ENCODE results near the gene GSTM2.
"Not testable (repeated sequence)": the region's sequence is repeated elsewhere in the genome, so short reads cannot be mapped to it uniquely, and the experiment has no call there.

Gene GSTM2

GRCh38 chr1:109644670-109645069 lies 23.2 kb upstream of the GSTM2 start:
- no peak for DNase-seq (ENCODE audit: low spot score)

DNA sequence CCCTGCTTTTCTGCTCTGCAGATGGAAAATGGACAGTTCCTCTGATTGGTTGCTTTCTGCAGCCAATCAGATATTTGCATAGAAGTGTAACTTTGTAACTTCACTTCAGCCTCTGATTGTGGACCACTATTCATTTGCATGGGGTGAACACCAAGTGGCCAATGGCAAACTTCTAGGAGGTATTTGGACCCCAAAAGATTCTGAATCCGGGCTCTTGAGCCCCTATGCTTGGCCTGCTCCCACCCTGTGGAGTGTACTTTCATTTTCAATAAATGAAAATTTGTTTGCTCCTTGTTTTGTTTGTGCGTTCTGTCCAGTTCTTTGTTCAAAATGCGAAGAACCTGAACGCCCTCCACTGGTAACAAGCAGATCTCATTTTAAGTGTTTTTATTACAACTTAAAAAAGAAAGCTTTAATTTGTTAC lies 18.4 kb upstream of the GSTM2 start:
- DNase-seq (ENCODE audit: low spot score), result no peak

GRCh38 chr1:109650609-109651008 lies 17.2 kb upstream of the GSTM2 start:
- DNase-seq (ENCODE audit: low spot score), result no peak

DNA sequence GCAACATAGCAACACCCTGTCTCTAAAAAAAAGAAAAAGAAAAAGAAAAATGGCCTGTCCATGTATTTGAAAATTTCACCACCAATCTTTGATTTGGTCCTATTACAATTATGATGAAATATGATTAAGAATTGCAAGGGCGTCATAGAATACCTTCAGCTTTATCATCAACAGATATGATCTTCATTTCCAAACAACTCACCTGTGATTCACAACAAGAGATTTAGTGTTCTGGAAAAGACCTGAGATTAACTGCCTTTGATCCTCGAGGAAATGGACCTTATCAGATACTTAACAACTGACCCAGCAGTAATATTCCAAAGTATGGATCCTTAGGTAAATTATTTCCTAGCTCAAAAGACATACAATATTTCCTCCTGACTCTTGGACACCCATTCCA lies 15.5 kb upstream of the GSTM2 start:
- no peak for DNase-seq (ENCODE audit: low spot score)

GRCh38 chr1:109653306-109653705 lies 14.6 kb upstream of the GSTM2 start:
- no peak for DNase-seq (ENCODE audit: low spot score)

GRCh38 chr1:109654519-109654918 lies 13.3 kb upstream of the GSTM2 start:
- no peak for DNase-seq (ENCODE audit: low spot score)

- DNase-seq (ENCODE audit: low spot score), result peak; percentile 53
Measured at GRCh38 chr1:109655615-109656519, 12.0 kb upstream of the GSTM2 start, which contains the start of gene GSTM4. GSTM4 (plus strand) TSS chr1:109656099; CDS start chr1:109656390, 291 bp downstream.

DNA sequence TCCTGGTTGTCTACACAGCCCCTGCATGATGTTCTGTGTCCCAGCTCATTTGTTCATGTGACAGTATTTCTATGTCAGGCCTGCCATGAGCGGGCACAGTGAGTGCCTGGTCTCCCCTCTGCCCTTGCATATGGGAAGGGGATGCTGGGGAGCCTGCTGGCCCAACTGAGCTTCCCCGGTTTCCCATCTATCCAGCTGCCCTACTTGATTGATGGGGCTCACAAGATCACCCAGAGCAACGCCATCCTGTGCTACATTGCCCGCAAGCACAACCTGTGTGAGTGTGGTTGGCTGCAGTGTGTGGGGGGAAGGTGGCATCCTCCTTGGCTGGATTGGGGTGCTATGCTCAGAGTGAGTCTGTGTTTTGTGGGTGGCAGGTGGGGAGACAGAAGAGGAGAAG lies 10.5 kb upstream of the GSTM2 start:
- DNase-seq (ENCODE audit: low spot score), result no peak

- no peak for DNase-seq (ENCODE audit: low spot score)
Measured at GRCh38 chr1:109657970-109658369, 9.9 kb upstream of the GSTM2 start.

DNA sequence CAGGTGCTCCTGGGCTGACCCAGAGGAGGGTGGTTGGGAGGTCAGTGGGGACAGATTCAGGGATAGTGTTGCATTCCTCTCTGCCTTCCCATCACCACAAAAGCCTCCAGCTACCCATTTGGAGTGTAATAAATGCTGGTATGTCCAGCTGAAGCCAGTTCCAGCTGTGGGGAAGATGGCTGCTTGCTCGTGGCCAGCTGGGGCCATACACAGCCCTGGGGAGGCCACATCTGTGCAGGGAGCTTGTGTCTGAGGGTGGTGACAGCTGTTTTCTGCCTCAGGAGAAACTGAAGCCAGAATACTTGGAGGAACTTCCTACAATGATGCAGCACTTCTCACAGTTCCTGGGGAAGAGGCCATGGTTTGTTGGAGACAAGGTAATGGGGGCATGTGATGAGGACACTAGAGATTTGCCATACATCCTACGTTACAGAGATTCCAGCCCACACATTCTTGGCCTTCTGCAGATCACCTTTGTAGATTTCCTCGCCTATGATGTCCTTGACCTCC lies 9.3 kb upstream of the GSTM2 start:
- no peak for DNase-seq (ENCODE audit: low spot score)

GRCh38 chr1:109659145-109659544 lies 8.7 kb upstream of the GSTM2 start:
- no peak for DNase-seq (ENCODE audit: low spot score)

DNA sequence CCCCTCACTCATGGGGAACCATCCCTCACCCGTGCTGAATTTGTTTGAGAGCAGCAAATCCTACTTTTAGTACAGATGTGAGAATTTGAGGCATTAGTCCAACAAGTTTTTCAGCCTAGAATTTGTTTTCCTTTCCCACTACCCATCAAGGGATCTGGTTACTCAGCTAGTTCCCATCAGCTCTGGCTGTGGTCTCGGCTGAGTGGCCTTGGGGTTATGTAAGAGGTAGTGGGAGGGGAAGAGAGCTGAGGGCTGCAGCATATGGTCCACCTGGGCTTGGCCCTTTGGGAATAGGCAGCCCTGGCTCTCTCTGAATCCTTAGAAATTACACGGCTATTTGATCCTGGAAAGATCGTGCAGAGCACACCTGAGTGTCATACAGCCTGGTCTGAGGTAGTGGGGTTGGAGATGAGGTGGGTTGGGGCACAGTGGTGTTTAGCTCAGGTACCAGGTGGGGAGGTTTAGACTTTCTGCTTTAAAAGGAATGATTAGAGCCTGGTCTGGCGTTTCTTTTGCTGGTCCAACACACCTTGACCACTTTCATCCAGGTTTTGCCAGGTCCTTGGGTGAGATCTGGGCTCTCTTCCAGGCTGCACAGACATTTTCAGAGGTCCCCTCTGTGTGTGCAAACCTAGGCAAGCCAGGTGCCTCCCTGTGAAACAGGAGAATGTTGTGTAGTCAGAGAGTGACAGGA lies 7.7 kb upstream of the GSTM2 start:
- DNase-seq (ENCODE audit: low spot score), result no peak

DNA sequence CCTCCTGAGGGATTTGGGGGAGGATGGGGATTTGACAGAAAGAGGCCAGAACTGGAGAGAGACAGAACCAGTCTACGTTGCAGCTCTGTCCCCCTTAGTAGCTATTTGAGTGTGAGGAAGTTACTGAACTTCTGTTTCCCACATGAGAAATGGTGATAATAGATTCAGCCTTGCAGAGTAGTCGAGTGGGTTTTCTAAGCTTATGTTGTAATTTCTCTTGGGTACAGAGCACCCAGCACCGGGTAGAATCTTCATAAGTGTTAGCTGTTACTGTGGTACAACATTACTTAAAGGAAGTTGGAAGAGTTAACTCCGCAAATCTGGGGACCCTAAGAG lies 7.2 kb upstream of the GSTM2 start:
- not testable (repeated sequence) for DNase-seq (ENCODE audit: low spot score)

DNA sequence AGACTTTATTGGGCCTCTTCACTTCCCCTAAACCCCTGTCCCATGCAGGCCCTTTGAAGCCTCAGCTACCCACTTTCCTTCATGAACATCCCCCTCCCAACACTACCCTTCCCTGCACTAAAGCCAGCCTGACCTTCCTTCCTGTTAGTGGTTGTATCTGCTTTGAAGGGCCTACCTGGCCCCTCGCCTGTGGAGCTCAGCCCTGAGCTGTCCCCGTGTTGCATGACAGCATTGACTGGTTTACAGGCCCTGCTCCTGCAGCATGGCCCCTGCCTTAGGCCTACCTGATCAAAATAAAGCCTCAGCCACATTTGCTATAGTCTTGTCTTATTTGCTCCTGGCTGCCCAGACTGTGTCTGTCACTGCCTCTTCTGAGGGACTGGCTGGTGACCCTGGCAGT lies 6.5 kb upstream of the GSTM2 start:
- no peak for DNase-seq (ENCODE audit: low spot score)

- DNase-seq (ENCODE audit: low spot score), result no peak
Measured at GRCh38 chr1:109664671-109665070, 3.2 kb upstream of the GSTM2 start.

- no peak for DNase-seq (ENCODE audit: low spot score)
Measured at GRCh38 chr1:109668123-109668775, 392 bp downstream of the GSTM2 start.

- no peak for DNase-seq (ENCODE audit: low spot score)
Measured at GRCh38 chr1:109669246-109669948, 1.5 kb downstream of the GSTM2 start.

DNA sequence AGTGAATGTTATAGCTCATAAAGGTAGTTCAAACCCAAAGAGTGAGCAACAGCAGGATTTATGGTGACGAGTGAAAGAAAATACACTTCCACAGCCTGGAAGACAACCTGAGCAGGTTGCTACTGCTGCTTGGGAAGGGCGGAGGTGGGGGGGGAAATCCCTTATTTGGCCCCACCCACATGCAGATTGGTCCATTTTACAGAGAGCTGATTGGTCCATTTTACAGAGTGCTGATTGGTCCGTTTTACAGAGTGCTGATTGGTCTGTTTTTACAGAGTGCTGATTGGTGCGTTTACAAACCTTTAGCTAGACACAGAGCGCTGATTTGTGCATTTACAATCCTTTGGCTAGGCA lies 2.1 kb downstream of the GSTM2 start:
- DNase-seq (ENCODE audit: low spot score), result not testable (repeated sequence)

- no peak for DNase-seq (ENCODE audit: low spot score)
Measured at GRCh38 chr1:109671067-109671466, 3.2 kb downstream of the GSTM2 start.

GRCh38 chr1:109673861-109674260 lies 6.0 kb downstream of the GSTM2 start:
- DNase-seq (ENCODE audit: low spot score), result not testable (repeated sequence)

GRCh38 chr1:109676683-109677381 lies 9.0 kb downstream of the GSTM2 start:
- not testable (repeated sequence) for DNase-seq (ENCODE audit: low spot score)

Measured in CD4-positive, alpha-beta T cell treated with Interleukin-6 at 100 ng/mL for 8 hours (primary cell).